Mammary epithelial cell (primary cell): ENCODE results near the gene HIGD1B.

ENCODE experiments used
- CTCF ChIP-seq, 2 donors: IDR thresholded peaks in 1 of 2; conservative IDR thresholded peaks in 1 of 2; 2 replicates each; pipeline ENCODE4 v1.5.1; 2011 to 2012; ENCODE audit warnings: inconsistent platforms in 2 of 2, low read length in 2 of 2, mild to moderate bottlenecking in 2 of 2, control low read depth in 1 of 2, low read depth in 1 of 2; ENCODE audit not compliant: insufficient read depth in 1 of 2; ENCODE audit errors: extremely low read depth in 1 of 2
- EZH2 ChIP-seq: IDR thresholded peaks from 2 replicates; pipeline ENCODE4 v1.6.1; 2012; ENCODE audit warnings: low read length, inconsistent platforms, borderline replicate concordance

DNA sequence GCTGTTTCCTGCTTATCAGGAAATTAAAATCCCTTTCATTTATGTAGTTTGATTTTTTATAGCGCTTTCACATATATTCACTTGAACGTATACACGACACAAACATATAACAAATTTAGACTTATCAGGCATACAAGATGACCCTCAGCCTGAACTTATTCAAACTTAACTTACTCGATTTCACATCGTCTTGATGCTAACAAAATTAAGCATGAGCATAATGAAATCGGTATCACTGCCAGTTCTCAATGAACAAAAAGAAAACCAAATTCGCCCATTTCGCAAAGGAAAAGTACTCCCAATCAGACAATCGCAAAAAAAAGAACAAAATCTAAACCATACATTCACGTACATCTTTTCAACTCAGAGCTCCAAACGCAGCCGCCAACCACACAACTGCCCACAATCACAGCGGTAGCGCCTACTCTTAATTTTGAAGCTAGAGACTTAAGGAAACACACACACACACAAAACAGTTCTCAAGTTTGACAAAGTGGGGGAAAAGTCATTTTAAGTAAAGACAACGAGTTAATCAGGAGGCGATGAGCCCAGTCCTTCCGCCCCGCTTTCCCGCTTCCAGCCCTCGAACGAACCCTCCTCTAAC is 18.7 kb upstream of the HIGD1B start:
- TF ChIP-seq CTCF (conservative IDR thresholded peaks at IDR 0.05 in 1 of 2, IDR thresholded peaks at IDR 0.05 in 1 of 2; ENCODE audit: extremely low read depth in 1 of 2, insufficient read depth in 1 of 2, low read depth in 1 of 2, low read length in 2 of 2) (no peak), EZH2 (no peak)
